ENCODE measurements around the gene ITPK1. TPM values are rescaled to one million over a fixed set of nuclear protein-coding genes. Genes with fewer than 3 reads are reported as not detected.

Gene ITPK1
- total RNA-seq, 1 experiment from 2014 or later, result 133 TPM

DNA sequence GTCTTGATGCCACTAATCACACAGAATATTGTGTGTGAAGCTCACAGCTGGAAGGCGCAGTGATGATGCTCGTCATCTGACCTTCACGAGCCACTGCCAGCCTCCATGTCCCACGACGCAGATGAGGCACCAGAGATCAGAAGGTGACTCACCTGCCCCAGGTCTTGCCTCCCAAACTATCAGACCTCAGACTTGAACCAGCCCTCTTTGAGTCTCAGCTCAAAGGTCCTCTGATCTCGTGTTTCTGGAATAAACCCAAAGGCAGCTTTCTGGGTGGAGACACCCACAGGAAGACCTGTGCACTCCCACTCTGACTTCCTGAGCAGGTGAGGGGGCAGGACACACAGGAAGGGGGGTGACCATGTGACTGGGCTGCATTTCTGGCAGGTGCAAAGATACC lies 212.4 kb downstream of the ITPK1 start:
- no peaks in the 10 kb centered on the region for H3K36me3 Mint-ChIP-seq (ENCODE audit: insufficient read depth, unreplicated experiment)
- ChIA-PET CTCF (interaction anchor here (0.6 kb wide), 1 partner anchor 1584 kb away, joined by 3 read pairs; no protein-coding TSS in a partner anchor), POLR2A (interaction anchor here (0.6 to 1.7 kb wide), 2 partner anchors 11 to 21 kb away, joined by 3 to 4 read pairs; no protein-coding TSS in a partner anchor)
- H3K4me3 Mint-ChIP-seq (ENCODE audit: unreplicated experiment), result no peak overlapping the region
- DNase-seq (ENCODE audit: unreplicated experiment), result no peak
- no TSS peak for BruUV-seq (replicated peaks)
- H3K9me3 Mint-ChIP-seq (ENCODE audit: unreplicated experiment), result no peaks in the 10 kb centered on the region
- H3K27me3 Mint-ChIP-seq (ENCODE audit: insufficient read depth, unreplicated experiment), result peaks cover 39% of the 10 kb centered on the region
- H3K4me1 Mint-ChIP-seq (ENCODE audit: insufficient read depth, unreplicated experiment), result no peaks in the 10 kb centered on the region
- intact Hi-C loops (cut with micrococcal nuclease), result no loop called here
- TF ChIP-seq, protein P1, sequence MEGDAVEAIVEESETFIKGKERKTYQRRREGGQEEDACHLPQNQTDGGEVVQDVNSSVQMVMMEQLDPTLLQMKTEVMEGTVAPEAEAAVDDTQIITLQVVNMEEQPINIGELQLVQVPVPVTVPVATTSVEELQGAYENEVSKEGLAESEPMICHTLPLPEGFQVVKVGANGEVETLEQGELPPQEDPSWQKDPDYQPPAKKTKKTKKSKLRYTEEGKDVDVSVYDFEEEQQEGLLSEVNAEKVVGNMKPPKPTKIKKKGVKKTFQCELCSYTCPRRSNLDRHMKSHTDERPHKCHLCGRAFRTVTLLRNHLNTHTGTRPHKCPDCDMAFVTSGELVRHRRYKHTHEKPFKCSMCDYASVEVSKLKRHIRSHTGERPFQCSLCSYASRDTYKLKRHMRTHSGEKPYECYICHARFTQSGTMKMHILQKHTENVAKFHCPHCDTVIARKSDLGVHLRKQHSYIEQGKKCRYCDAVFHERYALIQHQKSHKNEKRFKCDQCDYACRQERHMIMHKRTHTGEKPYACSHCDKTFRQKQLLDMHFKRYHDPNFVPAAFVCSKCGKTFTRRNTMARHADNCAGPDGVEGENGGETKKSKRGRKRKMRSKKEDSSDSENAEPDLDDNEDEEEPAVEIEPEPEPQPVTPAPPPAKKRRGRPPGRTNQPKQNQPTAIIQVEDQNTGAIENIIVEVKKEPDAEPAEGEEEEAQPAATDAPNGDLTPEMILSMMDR (IDR thresholded peaks at IDR 0.05; ENCODE audit: unreplicated experiment), result no peak
- H3K27ac Mint-ChIP-seq (ENCODE audit: low read depth, unreplicated experiment), result no peak overlapping the region

DNA sequence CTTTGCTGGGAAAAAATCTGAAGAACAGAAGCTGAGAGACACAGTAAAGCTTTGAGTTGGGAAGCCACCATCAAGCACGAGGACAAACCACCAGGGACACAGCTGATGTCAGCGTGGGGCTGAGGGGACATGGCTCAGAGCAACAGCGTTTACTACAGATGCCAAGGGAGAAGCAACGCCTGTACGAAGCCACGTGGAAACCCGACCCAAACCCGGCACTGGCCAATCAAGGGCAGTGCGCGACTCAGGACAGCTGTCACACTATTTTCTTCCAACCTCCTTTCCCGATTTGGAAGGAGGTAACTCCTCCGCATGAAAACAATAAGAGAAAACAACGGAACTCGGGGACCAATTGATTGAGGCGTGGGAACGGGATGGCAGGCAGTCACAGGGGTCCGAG lies 213.0 kb downstream of the ITPK1 start:
- Mint-ChIP-seq H3K36me3 (ENCODE audit: insufficient read depth, unreplicated experiment) (no peaks in the 10 kb centered on the region), H3K9me3 (ENCODE audit: unreplicated experiment) (no peaks in the 10 kb centered on the region), H3K27ac (ENCODE audit: low read depth, unreplicated experiment) (no peak overlapping the region), H3K4me3 (ENCODE audit: unreplicated experiment) (no peak overlapping the region), H3K27me3 (ENCODE audit: insufficient read depth, unreplicated experiment) (peaks cover 40% of the 10 kb centered on the region), H3K4me1 (ENCODE audit: insufficient read depth, unreplicated experiment) (peaks cover 4% of the 10 kb centered on the region)
- POLR2A ChIA-PET, result interaction anchor here (1.7 kb wide), 1 partner anchor 11 kb away, joined by 4 read pairs; no protein-coding TSS in a partner anchor
- intact Hi-C loops (cut with micrococcal nuclease), result no loop called here
- no peak for DNase-seq (ENCODE audit: unreplicated experiment)
- CTCF ChIA-PET, result interaction anchor here (0.6 kb wide), 1 partner anchor 1584 kb away, joined by 3 read pairs; no protein-coding TSS in a partner anchor
- no TSS peak for BruUV-seq (replicated peaks)
- TF ChIP-seq, protein P1 (IDR thresholded peaks at IDR 0.05; ENCODE audit: unreplicated experiment), result no peak

DNA sequence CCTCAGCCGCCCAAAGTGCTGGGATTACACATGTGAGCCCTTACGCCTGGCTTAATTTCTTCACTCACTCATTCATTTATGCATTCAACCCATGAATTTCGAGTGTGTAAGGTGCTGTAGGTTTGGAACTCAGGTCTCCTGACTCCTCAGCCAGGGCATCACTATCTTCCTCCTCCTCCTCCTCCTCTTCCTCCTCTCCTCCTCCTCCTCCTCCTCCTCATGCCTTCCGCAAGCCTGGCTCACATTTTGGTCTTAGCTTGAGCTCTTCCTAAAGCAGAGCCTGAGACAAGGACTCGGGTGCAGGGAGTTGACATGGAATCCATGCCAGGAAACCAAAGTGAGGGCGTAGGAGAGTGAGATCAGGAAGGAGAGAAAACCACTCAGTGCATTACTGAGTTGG lies 213.5 kb downstream of the ITPK1 start:
- H3K27me3 Mint-ChIP-seq (ENCODE audit: insufficient read depth, unreplicated experiment), result peaks cover 40% of the 10 kb centered on the region
- CTCF ChIA-PET, result no interaction called here
- H3K4me3 Mint-ChIP-seq (ENCODE audit: unreplicated experiment), result no peak overlapping the region
- no peak overlapping the region for H3K27ac Mint-ChIP-seq (ENCODE audit: low read depth, unreplicated experiment)
- H3K4me1 Mint-ChIP-seq (ENCODE audit: insufficient read depth, unreplicated experiment), result peaks cover 4% of the 10 kb centered on the region
- POLR2A ChIA-PET, result interaction anchor here (1.7 kb wide), 1 partner anchor 10 kb away, joined by 4 read pairs; no protein-coding TSS in a partner anchor
- H3K36me3 Mint-ChIP-seq (ENCODE audit: insufficient read depth, unreplicated experiment), result no peaks in the 10 kb centered on the region
- no TSS peak for BruUV-seq (replicated peaks)
- H3K9me3 Mint-ChIP-seq (ENCODE audit: unreplicated experiment), result no peaks in the 10 kb centered on the region
- no peak for DNase-seq (ENCODE audit: unreplicated experiment)
- TF ChIP-seq, protein P1 (IDR thresholded peaks at IDR 0.05; ENCODE audit: unreplicated experiment), result no peak
- intact Hi-C loops (cut with micrococcal nuclease), result no loop called here

DNA sequence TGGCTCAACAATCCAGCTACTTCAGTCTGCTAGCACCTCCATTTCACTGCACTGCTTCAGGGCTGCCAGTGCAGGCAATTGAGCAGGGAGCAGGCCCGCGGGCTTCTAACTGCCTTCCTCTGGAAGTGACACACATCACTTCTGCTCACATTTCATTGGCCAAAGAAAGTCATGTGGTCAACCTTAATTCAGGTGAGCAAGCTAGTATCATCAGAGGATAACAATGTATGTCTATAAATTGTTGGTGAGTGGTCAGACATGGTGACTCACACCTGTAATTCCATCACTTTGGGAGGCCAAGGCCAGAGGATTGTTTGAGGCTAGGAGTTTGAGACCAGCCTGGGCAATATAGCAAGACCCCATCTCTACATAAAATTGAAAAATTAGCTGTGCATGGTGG lies 215.1 kb downstream of the ITPK1 start:
- no peak overlapping the region for H3K27ac Mint-ChIP-seq (ENCODE audit: low read depth, unreplicated experiment)
- POLR2A ChIA-PET, result no interaction called here
- H3K4me1 Mint-ChIP-seq (ENCODE audit: insufficient read depth, unreplicated experiment), result peaks cover 4% of the 10 kb centered on the region
- H3K36me3 Mint-ChIP-seq (ENCODE audit: insufficient read depth, unreplicated experiment), result no peaks in the 10 kb centered on the region
- no peaks in the 10 kb centered on the region for H3K9me3 Mint-ChIP-seq (ENCODE audit: unreplicated experiment)
- CTCF ChIA-PET, result no interaction called here
- no peak for DNase-seq (ENCODE audit: unreplicated experiment)
- H3K4me3 Mint-ChIP-seq (ENCODE audit: unreplicated experiment), result no peak overlapping the region
- peaks cover 44% of the 10 kb centered on the region for H3K27me3 Mint-ChIP-seq (ENCODE audit: insufficient read depth, unreplicated experiment)
- no TSS peak for BruUV-seq (replicated peaks)
- TF ChIP-seq, protein P1 (IDR thresholded peaks at IDR 0.05; ENCODE audit: unreplicated experiment), result no peak
- intact Hi-C loops (cut with micrococcal nuclease), result no loop called here

Data from MCF 10A (cell line).